Activated T-cell treated with anti-CD3 and anti-CD28 coated beads, Interleukin-2, amount 50 U/mL, for 48 hours (primary cell): Measurements from ENCODE around the gene MTOR.
"Not testable (repeated sequence)": the region's sequence is repeated elsewhere in the genome, so short reads cannot be mapped to it uniquely, and the experiment has no call there.

Experiments
- DNase-seq, 2 experiments: peaks; one replicate each; pipeline ENCODE4 v3.0.0-alpha.2; 2020

The MTOR gene

GRCh38 chr1:11144570-11145256 is 117.6 kb downstream of the MTOR start:
- no peak for DNase-seq

GRCh38 chr1:11143907-11144306 is 118.4 kb downstream of the MTOR start:
- DNase-seq, result no peak

- no peak for DNase-seq
Observed at GRCh38 chr1:11143401-11143800, 119.0 kb downstream of the MTOR start.

GRCh38 chr1:11142618-11143391 is 119.5 kb downstream of the MTOR start:
- DNase-seq, result no peak

GRCh38 chr1:11138952-11139351 is 123.4 kb downstream of the MTOR start:
- no peak for DNase-seq

- DNase-seq, result no peak
Observed at GRCh38 chr1:11138029-11138428, 124.3 kb downstream of the MTOR start.

GRCh38 chr1:11134898-11135266 is 127.5 kb downstream of the MTOR start:
- no peak for DNase-seq

GRCh38 chr1:11134251-11134897 is 128.0 kb downstream of the MTOR start:
- no peak for DNase-seq

GRCh38 chr1:11132563-11133293 is 129.6 kb downstream of the MTOR start:
- no peak for DNase-seq

- DNase-seq, result no peak
Observed at GRCh38 chr1:11131816-11132215, 130.5 kb downstream of the MTOR start.

- DNase-seq, result no peak
Observed at GRCh38 chr1:11130406-11130805, 131.9 kb downstream of the MTOR start.

- DNase-seq, result no peak
Observed at GRCh38 chr1:11129649-11130390, 132.5 kb downstream of the MTOR start.

GRCh38 chr1:11126569-11126968 is 135.8 kb downstream of the MTOR start:
- no peak for DNase-seq

- no peak for DNase-seq
Observed at GRCh38 chr1:11125931-11126330, 136.4 kb downstream of the MTOR start.

- no peak for DNase-seq
Observed at GRCh38 chr1:11124965-11125364, 137.4 kb downstream of the MTOR start.

GRCh38 chr1:11116318-11116717 is 146.0 kb downstream of the MTOR start:
- no peak for DNase-seq

- DNase-seq, result no peak
Observed at GRCh38 chr1:11114966-11115365, 147.4 kb downstream of the MTOR start.

GRCh38 chr1:11109047-11109760 is 153.1 kb downstream of the MTOR start:
- DNase-seq, result no peak

- DNase-seq, result no peak
Observed at GRCh38 chr1:11107599-11107998, 154.8 kb downstream of the MTOR start.

GRCh38 chr1:11105586-11105985 is 156.8 kb downstream of the MTOR start:
- no peak for DNase-seq

GRCh38 chr1:11101347-11101746 is 161.0 kb downstream of the MTOR start:
- no peak for DNase-seq

GRCh38 chr1:11100806-11101205 is 161.5 kb downstream of the MTOR start:
- not testable (repeated sequence) for DNase-seq
